HG02798 (cell line): ENCODE data around the gene CYB561D1.

Experiments
- ATAC-seq: cut with Tn5 transposase; IDR thresholded peaks from one replicate; pipeline ENCODE4 v1.9.1; 2021; ENCODE audit warnings: mild to moderate bottlenecking; ENCODE audit not compliant: unreplicated experiment, poor library complexity

CYB561D1 gene

DNA sequence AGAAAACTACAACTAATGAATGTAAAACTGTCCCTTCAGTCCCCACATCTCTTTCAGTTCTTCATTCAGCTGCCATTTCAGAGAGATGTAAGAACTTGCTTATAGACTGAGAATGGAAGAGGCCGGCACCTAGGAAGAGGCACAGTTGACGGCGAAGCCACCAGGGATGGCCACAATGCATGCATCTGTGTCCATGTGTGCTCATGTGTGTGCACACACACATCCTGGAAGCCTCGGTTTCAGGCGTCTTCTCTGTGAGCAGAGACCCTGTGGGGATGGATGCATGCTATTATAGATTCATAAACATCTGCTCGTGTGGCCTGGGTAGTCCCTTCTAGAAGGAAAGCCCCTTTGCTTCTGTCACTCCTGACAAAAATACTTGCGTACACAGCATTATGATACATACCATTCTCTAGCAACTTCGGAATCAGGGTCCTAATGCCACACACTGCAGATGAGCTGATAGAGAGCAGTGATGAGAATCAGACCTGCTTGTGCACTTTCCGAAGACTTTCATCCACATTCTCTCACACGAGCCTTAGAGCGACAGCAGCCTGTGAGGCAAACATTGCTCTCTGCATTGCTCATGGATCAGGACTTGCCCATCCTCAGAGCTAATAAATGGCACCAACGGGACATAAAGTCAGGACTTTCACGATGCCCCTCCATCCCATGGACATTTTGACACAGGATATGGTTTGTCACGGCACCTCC is 33.4 kb downstream of the CYB561D1 start:
- ATAC-seq: peak; percentile 75

DNA sequence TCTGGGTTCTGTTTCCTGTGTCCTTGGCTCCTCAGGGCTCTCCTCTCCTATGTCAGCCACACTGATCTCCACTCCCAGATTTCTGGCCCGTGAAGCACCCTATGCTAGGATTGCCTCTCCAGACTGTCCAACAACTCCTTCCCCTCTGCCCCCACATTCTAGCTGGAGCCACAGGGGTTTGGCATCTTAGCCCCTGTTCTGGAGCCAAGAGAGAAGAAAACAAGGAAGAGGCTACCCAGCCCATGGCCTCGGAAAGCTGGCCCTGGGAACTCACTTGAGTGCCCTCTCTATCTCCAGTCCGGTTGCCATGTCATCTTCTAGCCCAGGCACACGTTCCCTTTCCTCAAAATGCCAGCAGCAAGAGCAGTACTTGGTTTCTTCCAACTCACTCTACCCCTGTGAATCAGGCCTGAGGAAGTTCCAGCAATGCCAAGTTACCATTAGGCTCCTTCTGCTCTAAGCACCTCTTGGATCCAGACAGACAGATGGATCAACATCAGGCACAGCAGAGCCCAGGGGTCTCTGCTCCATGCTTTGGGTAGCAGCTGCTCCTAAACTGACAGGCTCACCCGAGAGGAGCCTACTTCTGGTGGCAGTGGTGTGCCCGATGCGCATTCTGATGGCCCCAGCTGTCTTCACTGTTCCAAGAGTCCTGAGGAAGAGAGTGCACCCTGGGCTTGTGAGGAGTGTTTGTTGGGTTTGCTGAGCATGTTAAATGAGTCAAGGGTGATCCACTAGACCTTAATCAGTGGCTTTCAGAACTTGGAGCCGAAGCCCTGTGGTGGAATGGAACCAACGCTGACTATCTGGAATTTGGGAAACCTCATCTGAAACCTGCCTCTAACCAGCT is 34.2 kb downstream of the CYB561D1 start:
- no peak for ATAC-seq

DNA sequence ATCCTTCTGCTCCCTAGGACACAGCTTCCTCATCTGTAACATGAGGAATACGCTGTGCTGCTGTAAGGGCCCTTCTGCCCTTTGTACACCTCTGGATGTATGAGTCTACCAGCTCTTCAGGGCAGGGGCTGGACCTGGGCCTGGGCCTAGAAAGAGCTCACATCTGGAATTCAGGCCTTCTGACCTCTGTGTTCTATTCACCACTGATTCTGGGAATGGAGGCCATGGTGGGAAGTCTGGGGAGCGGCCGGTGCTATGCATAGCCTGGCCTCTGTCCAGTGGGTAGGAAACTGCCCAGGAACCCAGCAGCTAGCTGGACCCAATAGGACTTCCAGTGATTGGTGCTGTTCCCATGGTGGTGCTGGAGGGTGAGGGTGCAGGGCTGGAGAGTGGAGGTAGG is 34.8 kb downstream of the CYB561D1 start:
- no peak for ATAC-seq

DNA sequence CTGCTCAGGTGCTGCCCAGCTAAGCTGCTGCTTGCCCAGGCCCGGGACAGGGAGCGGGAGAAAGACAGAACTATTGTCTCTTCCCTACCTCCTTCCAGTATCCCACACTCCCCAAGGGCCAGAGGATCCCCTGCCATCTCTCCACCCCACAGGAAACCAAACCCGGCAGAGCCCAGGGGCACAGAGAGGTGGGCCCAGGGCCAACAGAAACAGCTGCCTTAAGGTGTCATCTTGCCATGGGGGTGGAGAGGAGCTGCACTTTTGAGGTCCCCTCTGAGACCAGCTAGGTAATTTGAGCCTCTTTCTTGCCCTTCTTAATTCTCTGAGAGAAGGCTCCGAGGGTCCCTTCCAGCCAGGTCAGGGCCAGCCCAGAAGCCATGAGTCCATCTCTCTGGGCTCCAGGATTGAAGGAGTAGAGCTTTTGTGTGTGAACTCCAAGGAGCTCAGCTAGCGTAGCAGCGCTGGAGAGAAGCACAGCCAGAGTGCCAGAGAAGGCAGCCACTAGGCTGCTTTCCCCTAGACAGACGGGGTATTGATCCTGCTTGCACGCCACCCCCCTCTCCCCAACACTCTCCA is 36.1 kb downstream of the CYB561D1 start:
- no peak for ATAC-seq

DNA sequence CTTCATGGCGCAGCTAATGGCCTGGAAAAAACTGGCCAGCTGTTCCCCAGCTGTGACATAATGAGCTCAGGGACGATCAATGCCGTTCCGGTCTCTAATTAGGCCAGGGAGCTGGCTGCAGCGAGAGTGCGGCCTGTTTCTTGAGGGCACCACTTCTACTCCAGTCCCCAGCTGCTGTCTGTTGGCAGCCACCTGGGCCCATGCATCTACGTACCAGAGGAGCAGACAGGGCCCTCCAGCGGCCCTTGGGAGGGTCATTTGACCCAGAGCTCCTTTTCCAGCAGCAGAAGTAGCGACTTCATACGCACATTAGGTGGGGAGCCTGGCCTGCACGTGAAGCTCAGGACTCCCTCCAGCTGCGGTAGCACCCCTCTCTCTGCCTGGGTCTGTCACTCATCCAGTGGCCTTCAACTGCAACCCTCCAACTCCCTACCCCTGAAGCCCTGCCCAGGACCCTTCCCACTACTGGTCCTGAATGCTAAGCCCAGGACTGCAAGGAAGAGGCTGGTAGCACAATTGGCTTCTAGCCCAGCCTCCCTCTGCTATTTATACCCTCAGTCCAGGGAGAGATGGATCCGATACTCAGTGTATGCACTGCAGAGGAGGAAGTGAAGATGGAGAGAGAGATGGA is 36.7 kb downstream of the CYB561D1 start:
- no peak for ATAC-seq

DNA sequence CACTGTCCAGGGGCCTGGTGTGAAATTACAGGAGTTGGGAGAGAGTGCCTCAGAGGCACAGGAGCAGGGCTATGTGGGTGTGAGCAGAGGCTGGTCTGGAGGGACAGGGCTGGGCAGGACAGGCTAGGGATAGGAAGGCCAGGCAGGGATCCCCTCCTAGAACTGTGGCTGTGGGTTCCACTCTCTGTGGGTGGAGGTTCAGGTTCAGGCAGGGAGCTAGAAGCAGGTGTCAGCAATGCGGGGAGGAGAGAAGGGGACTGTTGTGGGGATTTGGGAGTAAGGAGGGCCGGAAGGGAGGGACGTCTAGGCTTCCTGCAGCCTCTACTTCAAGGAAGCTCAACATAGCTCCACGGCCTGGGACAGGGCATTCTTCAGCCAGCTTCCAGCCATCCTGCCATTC is 37.5 kb downstream of the CYB561D1 start:
- no peak for ATAC-seq

DNA sequence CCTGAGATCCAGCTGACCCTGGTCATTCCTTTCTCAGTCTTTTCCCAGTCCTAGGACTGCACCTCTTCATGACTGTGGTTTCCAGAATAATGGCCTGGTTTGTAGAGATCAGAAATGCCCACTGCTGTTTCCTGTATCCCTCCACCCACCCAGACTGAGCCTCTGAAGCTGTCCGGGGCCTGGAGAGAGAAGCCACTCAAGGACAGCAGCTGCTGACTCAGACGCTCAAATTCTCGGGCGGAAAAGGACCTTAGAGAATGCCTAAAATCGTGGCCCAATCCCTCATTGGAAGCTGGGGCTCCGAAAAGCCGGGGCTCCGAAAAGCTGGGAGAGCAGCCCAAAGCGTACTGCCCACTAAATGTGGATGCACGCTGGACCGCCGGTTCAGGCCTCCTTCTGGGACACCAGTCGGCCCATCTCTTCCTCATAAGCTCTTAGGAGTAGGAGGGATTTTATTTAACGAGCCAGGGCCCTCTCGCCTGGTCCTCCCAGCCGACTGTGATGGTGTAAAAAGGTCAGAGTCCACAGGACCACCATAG is 38.0 kb downstream of the CYB561D1 start:
- no peak for ATAC-seq

DNA sequence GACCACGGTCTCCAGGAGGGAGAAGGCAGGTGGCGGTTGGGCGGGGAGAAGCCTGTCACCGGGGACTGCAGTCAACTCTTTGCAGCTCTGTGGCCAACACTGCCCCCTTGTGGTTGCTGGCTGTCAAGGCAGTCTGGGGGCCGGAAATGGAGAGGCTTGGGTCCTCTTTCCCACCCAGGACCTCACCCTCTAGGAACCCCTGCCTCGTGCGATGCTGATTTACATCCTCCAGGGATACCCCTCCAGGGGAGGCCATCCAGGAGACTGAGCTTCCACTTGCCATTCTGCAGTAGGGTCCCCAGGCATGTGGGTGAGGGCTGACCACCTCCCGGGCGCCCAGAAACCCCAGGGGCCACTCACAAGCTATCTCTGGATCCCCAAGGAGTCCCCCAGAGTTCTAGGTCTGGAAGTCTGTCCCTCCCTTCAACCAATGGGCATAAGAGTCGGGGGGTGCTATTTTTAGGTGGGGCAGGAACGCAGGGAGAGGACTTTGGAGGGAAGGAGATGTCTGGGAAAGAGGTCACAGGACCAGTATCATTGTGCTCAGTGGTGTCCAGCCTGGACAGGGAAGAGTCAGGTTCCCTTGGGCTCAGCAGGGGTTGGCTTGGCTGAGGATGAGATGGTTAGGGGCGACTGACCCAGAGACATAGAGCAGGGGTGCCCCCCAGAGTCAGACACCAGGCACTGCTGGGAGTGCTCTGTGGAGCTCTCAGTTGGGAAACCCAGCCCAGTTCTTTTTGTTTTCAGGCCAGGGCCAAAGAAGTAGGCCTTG is 38.7 kb downstream of the CYB561D1 start:
- ATAC-seq: peak; percentile 67

DNA sequence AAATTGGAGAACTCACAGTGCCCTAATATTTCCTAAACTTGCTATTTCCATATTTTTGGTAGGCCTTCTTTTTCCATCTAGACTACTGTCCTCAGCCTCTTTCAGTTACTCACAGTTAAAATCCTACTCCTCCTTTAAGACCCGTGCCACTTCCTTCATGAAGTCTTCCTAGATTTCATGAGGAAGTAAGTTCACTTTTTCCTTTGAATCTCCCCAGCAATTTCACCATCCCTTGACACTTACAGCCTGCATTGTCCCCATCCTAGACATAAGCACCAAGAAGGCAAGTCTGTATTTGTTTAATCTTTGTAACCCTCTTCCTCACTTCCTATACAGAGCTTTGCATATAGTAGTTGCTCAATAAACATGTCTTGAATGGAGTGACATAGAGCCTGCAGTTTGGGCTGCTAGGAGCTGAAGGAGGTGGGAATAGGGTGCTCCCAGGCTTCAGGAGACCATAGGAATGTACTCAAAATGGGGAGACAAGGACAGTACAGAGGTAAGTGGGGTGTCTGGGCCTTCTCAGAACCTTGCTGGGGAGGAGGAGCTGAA is 40.5 kb downstream of the CYB561D1 start:
- no peak for ATAC-seq

DNA sequence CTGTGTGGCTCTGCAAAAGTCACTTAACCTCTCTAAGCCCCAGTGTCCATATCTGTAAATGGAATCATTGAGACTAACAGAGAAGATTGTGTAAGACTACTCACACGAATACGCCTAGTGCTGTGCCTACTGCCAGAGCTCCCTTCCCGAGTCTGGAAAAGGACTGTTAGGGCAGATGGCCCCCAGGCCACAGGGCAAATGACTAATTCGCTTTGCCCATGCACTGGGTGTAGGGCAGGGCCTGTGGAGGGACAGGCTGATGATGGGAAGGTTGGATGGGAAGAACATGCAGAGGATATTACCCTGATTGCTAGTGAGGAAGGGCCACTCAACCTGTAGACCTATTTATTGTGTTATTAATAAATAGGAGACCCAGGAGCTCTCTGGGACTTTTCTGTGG is 41.6 kb downstream of the CYB561D1 start:
- no peak for ATAC-seq

DNA sequence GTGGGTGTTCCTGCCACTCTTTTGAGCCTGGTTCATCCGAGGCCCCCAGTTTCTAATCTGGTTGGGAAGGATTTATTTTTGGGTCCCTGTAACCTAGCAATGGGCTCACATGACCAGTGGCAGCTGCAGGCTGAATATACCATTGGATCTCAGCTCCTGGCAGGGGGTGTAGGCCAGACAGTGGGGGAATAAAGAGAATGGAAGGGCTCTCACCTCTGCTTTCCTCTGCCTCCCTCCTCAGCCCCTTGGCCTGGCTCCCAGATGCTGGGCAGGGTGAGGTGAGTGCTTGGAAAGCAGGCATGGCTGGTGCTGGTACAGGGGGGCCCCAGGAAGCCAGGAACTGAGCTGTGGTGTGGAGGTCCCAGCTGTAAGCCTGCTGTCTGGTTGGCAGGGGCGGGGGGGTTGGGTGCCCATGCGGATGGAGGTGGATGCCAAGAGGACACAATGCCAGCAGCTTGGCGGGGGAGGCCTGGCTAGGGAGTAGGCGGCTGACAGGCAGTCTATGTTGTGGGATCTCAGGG is 42.1 kb downstream of the CYB561D1 start:
- ATAC-seq: no peak

DNA sequence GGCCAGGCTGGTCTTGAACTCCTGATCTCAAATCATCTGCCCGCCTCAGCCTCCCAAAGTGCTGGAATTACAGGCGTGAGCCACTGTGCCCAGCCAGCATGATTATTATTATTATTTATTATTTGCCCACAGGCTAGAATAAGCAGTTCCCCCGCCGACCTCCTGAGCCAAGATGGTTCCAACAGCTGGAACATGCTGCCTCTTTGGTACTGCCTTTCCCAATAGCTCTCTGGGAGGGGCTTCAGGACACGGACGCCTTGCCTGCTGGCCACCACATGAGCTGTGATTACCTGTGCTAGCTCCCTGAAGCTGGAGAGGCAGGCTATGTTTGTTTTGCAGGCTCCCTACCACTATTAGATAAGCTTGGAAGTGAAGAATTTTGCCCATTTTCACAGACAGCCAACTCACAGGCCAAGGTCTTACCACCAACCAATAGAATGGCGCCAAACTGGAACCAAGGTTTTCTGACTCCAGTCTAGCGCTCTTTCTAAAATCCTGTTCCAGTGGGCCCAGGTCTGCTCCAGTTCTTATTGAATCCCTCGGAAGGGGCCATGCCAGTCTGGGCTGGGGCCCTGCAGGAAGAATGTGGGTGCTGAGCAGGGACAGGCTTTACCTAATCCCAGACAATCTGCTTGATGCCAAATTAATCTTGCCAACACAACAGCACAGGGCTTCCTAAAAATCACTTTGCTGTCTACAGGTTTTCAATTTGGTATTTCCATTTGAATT is 43.7 kb downstream of the CYB561D1 start:
- ATAC-seq: no peak

DNA sequence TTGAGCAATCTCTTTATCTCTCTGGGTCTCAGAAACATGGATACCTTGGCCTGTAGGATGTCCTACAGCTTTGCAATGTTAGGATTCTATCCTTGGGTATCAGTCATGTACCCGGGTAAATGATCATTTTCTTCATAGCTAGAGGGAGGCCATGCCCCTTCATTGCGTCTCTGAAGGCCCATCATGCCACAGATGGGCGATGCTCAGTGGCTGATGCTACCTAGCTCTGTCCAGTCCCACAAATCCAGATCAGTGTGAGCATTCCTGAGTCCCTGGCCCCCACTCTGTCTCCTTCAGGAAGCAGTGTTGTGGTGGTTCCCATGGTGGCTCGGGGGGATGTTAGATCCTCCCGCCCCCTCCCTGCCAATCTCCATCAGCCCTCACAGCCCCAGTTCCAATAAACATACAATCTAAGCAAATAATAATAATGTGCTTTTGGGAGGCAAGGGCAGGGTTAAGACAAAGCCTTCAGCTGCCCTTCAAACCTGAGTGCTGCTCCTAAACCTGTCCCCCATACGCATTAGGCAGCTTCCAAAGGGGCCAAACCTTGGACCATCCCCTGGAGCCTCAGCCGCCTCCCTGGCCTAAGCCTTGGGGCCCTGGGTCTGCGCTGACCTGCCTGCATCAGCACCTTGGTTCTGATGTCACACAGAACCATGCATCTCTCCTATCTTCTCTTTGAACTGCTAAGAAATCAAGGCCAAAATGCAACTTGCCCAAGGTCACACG is 45.1 kb downstream of the CYB561D1 start:
- ATAC-seq: no peak

DNA sequence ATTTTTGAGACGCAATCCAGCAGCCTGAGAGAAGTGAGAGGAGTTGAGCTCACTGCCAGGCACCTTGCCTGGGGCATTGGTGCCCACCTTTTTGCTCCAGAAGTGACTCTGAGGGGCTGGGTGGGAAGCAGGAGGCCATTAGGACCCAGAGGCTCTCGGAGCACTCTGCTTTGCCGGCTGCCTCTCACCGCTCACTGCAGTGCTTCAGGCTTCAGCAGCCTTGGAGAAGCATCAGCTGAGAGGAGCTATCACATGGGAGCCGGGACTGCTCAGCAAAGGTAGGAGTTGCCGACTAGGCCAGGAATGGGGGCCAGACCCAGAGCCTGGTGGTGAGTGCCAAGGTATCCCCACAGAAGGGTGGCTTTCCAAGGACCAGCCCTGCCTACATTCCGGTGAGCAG is 45.8 kb downstream of the CYB561D1 start, which contains the start of gene GPR61:
TSS of gene GPR61 (plus strand) at position 197 of the 400 bp plus-strand sequence. CDS start 3,151 bp downstream, outside the sequence.
- no peak for ATAC-seq

DNA sequence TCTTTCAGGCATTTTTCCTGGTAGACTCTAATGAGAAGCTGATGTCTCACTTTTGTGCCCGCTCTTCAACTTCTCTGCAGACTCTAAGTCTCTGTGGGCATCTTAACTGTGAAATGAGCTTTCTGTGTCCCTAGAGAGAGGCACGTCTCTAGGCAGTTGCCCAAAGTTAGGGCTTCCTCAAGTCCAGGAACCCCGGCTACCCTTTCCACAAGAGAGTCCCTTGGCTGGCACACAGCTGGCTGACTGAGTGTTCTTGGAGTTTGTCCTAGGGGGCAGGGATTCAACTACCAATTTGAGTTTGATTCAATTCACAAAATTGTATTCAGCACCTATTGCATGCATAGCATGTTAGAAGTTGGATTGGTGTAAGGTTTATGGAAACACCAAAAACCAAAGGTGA is 47.2 kb downstream of the CYB561D1 start:
- no peak for ATAC-seq

DNA sequence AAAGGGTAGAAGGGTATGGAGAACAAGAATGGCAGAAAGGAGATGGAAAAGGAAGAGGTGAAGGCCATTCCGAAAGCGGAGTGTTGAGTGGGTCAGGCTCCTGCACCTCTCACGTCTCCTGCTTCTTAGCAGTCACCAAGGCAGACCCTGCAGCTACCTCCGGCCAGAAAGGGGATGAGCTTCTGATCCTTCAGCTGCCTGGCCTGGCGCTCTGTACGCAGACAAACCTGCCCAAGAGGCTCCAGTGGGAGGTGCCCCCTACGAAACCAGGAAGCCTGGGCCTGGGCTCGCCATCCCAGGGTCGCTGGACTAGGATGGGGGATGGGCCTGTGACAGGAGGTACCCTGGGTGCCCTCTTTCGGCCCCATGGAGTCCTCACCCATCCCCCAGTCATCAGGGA is 48.8 kb downstream of the CYB561D1 start:
- ATAC-seq: no peak

DNA sequence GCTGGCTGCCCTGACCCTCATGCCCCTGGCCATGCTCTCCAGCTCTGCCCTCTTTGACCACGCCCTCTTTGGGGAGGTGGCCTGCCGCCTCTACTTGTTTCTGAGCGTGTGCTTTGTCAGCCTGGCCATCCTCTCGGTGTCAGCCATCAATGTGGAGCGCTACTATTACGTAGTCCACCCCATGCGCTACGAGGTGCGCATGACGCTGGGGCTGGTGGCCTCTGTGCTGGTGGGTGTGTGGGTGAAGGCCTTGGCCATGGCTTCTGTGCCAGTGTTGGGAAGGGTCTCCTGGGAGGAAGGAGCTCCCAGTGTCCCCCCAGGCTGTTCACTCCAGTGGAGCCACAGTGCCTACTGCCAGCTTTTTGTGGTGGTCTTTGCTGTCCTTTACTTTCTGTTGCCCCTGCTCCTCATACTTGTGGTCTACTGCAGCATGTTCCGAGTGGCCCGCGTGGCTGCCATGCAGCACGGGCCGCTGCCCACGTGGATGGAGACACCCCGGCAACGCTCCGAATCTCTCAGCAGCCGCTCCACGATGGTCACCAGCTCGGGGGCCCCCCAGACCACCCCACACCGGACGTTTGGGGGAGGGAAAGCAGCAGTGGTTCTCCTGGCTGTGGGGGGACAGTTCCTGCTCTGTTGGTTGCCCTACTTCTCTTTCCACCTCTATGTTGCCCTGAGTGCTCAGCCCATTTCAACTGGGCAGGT is 49.5 kb downstream of the CYB561D1 start:
- no peak for ATAC-seq
